Measurements from ENCODE around the gene PRMT7.

DNA sequence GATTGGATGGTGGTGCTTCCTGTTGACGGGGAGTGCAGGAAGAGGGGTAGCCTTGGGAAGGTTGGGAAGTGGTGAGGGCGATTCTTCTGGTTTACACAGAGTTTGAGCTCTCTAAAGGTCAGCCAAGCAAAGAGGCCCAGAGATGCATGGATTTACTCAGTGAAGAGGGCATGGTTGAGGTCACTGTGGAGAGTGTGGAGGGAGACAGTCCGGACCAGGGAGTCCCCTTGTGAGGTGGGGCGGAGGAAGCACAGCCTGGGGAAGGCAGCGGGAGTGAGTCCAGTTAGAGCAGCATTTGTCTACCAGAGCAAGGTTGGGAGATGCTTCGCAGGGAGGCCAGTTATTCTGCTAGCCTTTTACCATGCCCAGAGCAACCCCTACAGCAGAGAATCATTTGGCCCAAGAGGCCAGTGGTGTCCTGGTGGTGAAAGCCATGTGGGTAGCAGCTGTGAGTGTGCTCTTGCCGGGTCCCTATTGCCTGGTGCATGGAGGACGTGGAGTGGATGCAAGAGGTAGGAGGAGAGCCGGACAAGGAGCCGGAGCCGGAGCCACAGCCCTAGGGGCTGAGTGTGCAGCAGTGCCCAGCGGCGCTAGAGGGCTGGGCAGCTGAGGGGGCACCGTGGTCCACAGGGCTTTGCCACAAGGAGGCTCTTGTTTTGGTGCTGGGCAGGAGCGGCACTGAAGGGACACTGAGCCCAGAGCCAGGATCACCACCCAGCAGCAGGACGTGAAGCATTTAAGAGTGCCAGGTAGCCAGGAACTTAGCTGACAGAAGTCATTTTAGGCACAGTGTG is 27.7 kb downstream of the PRMT7 start:
- TF ChIP-seq POLR2A (IDR thresholded peaks at IDR 0.05), result no peak
- TF ChIP-seq, protein P1, sequence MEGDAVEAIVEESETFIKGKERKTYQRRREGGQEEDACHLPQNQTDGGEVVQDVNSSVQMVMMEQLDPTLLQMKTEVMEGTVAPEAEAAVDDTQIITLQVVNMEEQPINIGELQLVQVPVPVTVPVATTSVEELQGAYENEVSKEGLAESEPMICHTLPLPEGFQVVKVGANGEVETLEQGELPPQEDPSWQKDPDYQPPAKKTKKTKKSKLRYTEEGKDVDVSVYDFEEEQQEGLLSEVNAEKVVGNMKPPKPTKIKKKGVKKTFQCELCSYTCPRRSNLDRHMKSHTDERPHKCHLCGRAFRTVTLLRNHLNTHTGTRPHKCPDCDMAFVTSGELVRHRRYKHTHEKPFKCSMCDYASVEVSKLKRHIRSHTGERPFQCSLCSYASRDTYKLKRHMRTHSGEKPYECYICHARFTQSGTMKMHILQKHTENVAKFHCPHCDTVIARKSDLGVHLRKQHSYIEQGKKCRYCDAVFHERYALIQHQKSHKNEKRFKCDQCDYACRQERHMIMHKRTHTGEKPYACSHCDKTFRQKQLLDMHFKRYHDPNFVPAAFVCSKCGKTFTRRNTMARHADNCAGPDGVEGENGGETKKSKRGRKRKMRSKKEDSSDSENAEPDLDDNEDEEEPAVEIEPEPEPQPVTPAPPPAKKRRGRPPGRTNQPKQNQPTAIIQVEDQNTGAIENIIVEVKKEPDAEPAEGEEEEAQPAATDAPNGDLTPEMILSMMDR (IDR thresholded peaks at IDR 0.05 in 8 of 11, conservative IDR thresholded peaks at IDR 0.05 in 3 of 11), result no peak
